Measurements from ENCODE around the gene TNFSF13.

DNA sequence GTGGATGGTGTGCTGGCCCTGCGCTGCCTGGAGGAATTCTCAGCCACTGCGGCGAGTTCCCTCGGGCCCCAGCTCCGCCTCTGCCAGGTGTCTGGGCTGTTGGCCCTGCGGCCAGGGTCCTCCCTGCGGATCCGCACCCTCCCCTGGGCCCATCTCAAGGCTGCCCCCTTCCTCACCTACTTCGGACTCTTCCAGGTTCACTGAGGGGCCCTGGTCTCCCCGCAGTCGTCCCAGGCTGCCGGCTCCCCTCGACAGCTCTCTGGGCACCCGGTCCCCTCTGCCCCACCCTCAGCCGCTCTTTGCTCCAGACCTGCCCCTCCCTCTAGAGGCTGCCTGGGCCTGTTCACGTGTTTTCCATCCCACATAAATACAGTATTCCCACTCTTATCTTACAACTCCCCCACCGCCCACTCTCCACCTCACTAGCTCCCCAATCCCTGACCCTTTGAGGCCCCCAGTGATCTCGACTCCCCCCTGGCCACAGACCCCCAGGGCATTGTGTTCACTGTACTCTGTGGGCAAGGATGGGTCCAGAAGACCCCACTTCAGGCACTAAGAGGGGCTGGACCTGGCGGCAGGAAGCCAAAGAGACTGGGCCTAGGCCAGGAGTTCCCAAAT lies 1.3 kb upstream of the TNFSF13 start:
- TF ChIP-seq, protein P1, sequence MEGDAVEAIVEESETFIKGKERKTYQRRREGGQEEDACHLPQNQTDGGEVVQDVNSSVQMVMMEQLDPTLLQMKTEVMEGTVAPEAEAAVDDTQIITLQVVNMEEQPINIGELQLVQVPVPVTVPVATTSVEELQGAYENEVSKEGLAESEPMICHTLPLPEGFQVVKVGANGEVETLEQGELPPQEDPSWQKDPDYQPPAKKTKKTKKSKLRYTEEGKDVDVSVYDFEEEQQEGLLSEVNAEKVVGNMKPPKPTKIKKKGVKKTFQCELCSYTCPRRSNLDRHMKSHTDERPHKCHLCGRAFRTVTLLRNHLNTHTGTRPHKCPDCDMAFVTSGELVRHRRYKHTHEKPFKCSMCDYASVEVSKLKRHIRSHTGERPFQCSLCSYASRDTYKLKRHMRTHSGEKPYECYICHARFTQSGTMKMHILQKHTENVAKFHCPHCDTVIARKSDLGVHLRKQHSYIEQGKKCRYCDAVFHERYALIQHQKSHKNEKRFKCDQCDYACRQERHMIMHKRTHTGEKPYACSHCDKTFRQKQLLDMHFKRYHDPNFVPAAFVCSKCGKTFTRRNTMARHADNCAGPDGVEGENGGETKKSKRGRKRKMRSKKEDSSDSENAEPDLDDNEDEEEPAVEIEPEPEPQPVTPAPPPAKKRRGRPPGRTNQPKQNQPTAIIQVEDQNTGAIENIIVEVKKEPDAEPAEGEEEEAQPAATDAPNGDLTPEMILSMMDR (conservative IDR thresholded peaks at IDR 0.05; ENCODE audit: low read depth, low read length) = no peak
- TF ChIP-seq POLR2A (IDR thresholded peaks at IDR 0.05; ENCODE audit: low read depth, low read length) (no peak), CEBPB (IDR thresholded peaks at IDR 0.05; ENCODE audit: low read depth, low read length) (no peak), NFE2L2 (IDR thresholded peaks at IDR 0.05; ENCODE audit: low read depth, low read length) (no peak), MAFK (IDR thresholded peaks at IDR 0.05; ENCODE audit: low read depth, low read length) (no peak), RAD21 (IDR thresholded peaks at IDR 0.05; ENCODE audit: low read length) (no peak), BHLHE40 (IDR thresholded peaks at IDR 0.05; ENCODE audit: low read depth, low read length) (no peak)
- TF ChIP-seq, protein P2, sequence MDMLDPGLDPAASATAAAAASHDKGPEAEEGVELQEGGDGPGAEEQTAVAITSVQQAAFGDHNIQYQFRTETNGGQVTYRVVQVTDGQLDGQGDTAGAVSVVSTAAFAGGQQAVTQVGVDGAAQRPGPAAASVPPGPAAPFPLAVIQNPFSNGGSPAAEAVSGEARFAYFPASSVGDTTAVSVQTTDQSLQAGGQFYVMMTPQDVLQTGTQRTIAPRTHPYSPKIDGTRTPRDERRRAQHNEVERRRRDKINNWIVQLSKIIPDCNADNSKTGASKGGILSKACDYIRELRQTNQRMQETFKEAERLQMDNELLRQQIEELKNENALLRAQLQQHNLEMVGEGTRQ (IDR thresholded peaks at IDR 0.05; ENCODE audit: low read depth, low read length) = no peak

Data from IMR-90 (cell line).